Measurements from ENCODE around the gene CMTM2. TPM values are rescaled to one million over a fixed set of nuclear protein-coding genes. Genes with fewer than 3 reads are reported as not detected.

CMTM2 gene
- total and polyA plus RNA-seq, 2 of the 4 experiments (the other 2 are of a cell fraction), result not detected

GRCh38 chr16:66569827-66570405 is 9.3 kb upstream of the CMTM2 start:
- Histone ChIP-seq H3K4me3 (ENCODE audit: insufficient read depth, low read depth, low read length) (no peak overlapping the region), H3K9me1 (ENCODE audit: insufficient read depth, low read length) (peaks cover 8% of the 10 kb centered on the region), H3K27ac (ENCODE audit: insufficient read depth, low read length) (no peak overlapping the region), H4K20me1 (ENCODE audit: insufficient read depth, low read length) (peaks cover 6% of the 10 kb centered on the region; the same call in 1 of the 2 replicates), H3K27me3 (ENCODE audit: control insufficient read depth, insufficient read depth, low read length) (peaks cover 3% of the 10 kb centered on the region; the same call in 1 of the 2 replicates), H4K91ac (ENCODE audit: insufficient read depth, low read depth, low read length) (no peak overlapping the region), H4K5ac (ENCODE audit: low read depth, low read length) (no peak overlapping the region), H2BK15ac (ENCODE audit: low read depth, low read length) (no peak overlapping the region), H2AK9ac (replicated peaks; ENCODE audit: low read depth, low read length, poor library complexity) (no peak overlapping the region), H2BK20ac (ENCODE audit: low read depth, low read length) (peak overlapping the region; percentile 47; the same call in 1 of the 2 replicates), H3K4me2 (ENCODE audit: low read depth, low read length) (peak overlapping the region; percentile 68), H3K14ac (replicated peaks; ENCODE audit: low read depth, low read length) (no peak overlapping the region), H3K9ac (ENCODE audit: low read depth, low read length) (no peak overlapping the region), H3K4me1 (ENCODE audit: control insufficient read depth, insufficient read depth, low read length) (peaks cover 8% of the 10 kb centered on the region), H3K18ac (ENCODE audit: low read depth, low read length) (no peak overlapping the region), H2BK5ac (ENCODE audit: low read depth, low read length, poor library complexity, severe bottlenecking) (peak overlapping the region; percentile 7), H2AFZ (replicated peaks; ENCODE audit: low read length, poor library complexity) (no peak overlapping the region), H3K4ac (ENCODE audit: low read depth, low read length) (peak overlapping the region; percentile 35; the same call in 1 of the 2 replicates), H2AK5ac (ENCODE audit: low read depth, low read length) (peak overlapping the region; percentile 25; the same call in 1 of the 2 replicates), H3K79me1 (ENCODE audit: low read depth in 1 of 2, low read length in 2 of 2) (peaks cover 0 to 5% of the 10 kb centered on the region in 2 experiments; a peak in 2 of 4 replicates), H2BK120ac (ENCODE audit: low read depth, low read length) (peak overlapping the region; percentile 7; the same call in 1 of the 2 replicates), H3K56ac (ENCODE audit: extremely low read depth, insufficient read depth, low read length) (no peak overlapping the region), H3K9me3 (ENCODE audit: control insufficient read depth, insufficient read depth, low read length) (no peaks in the 10 kb centered on the region), H4K8ac (ENCODE audit: low read depth in 2 of 2, low read length in 2 of 2) (no peak overlapping the region), H3K23ac (ENCODE audit: low read depth, low read length) (no peak overlapping the region), H3K36me3 (ENCODE audit: control insufficient read depth, insufficient read depth, low read length) (peaks cover 15% of the 10 kb centered on the region; the same call in 1 of the 2 replicates)
- no CpG with 5 or more reads among the region's 3 CpGs for WGBS, 2 experiments (ENCODE audit: extremely low coverage in 2 of 2, insufficient read length in 1 of 2)
- dilution Hi-C loops (cut with HindIII; ENCODE audit: low sequenced_read_pairs, unreplicated experiment), result no loop called here
- no TSS peak for BruUV-seq (replicated peaks)
- TF ChIP-seq BHLHE40 (IDR thresholded peaks at IDR 0.05; ENCODE audit: low read depth, low read length), result peak; percentile 16; the same call in 1 of the 2 replicates
- no peak for TF ChIP-seq MAFK (IDR thresholded peaks at IDR 0.05; ENCODE audit: low read depth, low read length)
- peak; percentile 91 for TF ChIP-seq FOS (IDR thresholded peaks at IDR 0.05; ENCODE audit: low read depth, low read length)
- TF ChIP-seq MAZ (IDR thresholded peaks at IDR 0.05; ENCODE audit: borderline replicate concordance, low read depth, low read length), result no peak
- TF ChIP-seq NFE2L2 (IDR thresholded peaks at IDR 0.05; ENCODE audit: low read depth, low read length), result no peak
- TF ChIP-seq SMC3 (IDR thresholded peaks at IDR 0.05; ENCODE audit: low read depth, low read length), result no peak
- TF ChIP-seq CEBPB (IDR thresholded peaks at IDR 0.05; ENCODE audit: low read depth, low read length), result peak; percentile 90
- in situ Hi-C loops (cut with MboI; ENCODE audit: low sequenced_read_pairs), result no loop called here
- ChIA-PET POLR2A (ENCODE audit: unreplicated experiment) (no interaction called here), CTCF (interaction anchor here (0.8 to 1.6 kb wide), 3 partner anchors 12 to 39 kb away, joined by 3 to 6 read pairs (median 3); partner anchors contain the start of gene CKLF)
- ATAC-seq (ENCODE audit: low read depth) (peak; percentile 61), DNase-seq (peak; percentile 81)
- intact Hi-C loops (cut with micrococcal nuclease), result no loop called here
